ENCODE results near the gene KRTAP4-16.
"Not testable (repeated sequence)": the region's sequence is repeated elsewhere in the genome, so short reads cannot be mapped to it uniquely, and the experiment has no call there.

The KRTAP4-16 gene

GRCh38 chr17:41073676-41074075 is 28.3 kb downstream of the KRTAP4-16 start:
- in situ Hi-C loops (cut with MboI; ENCODE audit: low sequenced_read_pairs), result no loop called here
- Histone ChIP-seq H3K4me3 (no peak overlapping the region), H3K4me1 (peaks cover 5% of the 10 kb centered on the region; the same call in 1 of the 2 replicates), H3K36me3 (replicated peaks) (no peaks in the 10 kb centered on the region), H3K27me3 (ENCODE audit: low read depth) (no peaks in the 10 kb centered on the region), H3K9me3 (no peaks in the 10 kb centered on the region)
- no peak for DNase-seq (ENCODE audit: low spot score in 2 of 2)

GRCh38 chr17:41071606-41072360 is 30.2 kb downstream of the KRTAP4-16 start:
- Histone ChIP-seq H3K4me1 (no peaks in the 10 kb centered on the region), H3K4me3 (no peak overlapping the region), H3K9me3 (no peaks in the 10 kb centered on the region), H3K27me3 (ENCODE audit: low read depth) (no peaks in the 10 kb centered on the region), H3K36me3 (replicated peaks) (no peaks in the 10 kb centered on the region)
- no peak for DNase-seq (ENCODE audit: low spot score in 2 of 2)
- in situ Hi-C loops (cut with MboI; ENCODE audit: low sequenced_read_pairs), result no loop called here

DNA sequence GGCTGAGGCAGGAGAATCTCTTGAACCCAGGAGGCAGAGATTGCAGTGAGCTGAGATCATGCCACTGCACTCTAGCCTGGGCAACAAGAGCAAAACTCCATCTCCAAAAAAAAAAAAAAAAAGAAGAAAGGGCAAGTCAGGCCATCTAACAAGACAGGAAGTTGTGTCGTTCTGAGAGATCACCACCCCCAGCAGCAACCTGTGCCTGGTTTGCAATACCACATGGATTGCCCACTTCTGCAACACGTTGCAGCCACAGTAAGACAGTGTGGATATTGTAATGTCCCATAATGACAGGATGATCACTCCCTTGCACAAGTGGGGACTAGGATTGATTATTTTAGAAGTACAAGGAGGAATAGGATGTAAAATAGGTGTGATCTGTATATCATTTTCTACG is 33.0 kb downstream of the KRTAP4-16 start:
- H3K4me1 ChIP-seq, result no peaks in the 10 kb centered on the region
- no peaks in the 10 kb centered on the region for H3K27me3 ChIP-seq (ENCODE audit: low read depth)
- no peak overlapping the region for H3K4me3 ChIP-seq
- DNase-seq (ENCODE audit: low spot score in 2 of 2), result no peak
- no peaks in the 10 kb centered on the region for H3K9me3 ChIP-seq
- H3K36me3 ChIP-seq (replicated peaks), result no peaks in the 10 kb centered on the region
- in situ Hi-C loops (cut with MboI; ENCODE audit: low sequenced_read_pairs), result no loop called here

DNA sequence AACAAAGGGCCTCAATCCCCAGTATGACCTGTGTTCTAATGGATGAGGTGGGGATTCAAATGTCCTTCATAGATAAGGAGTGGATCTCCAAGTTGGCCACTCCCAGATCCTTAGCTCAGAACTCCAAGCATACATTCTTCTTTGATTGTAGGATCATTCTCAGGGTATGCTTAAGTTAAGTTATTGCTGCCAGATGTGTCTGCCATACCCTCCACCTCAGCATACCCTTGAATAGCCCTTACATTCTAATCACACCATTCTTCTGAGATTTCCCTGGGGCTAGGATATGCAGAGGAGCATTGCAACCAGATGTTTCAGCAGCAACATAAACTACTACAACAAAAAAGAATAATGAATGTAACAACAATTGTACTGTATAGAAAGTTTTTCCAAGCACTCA is 34.7 kb downstream of the KRTAP4-16 start:
- no peak for DNase-seq (ENCODE audit: low spot score in 2 of 2)
- in situ Hi-C loops (cut with MboI; ENCODE audit: low sequenced_read_pairs), result no loop called here
- H3K36me3 ChIP-seq (replicated peaks), result no peaks in the 10 kb centered on the region
- no peaks in the 10 kb centered on the region for H3K27me3 ChIP-seq (ENCODE audit: low read depth)
- H3K9me3 ChIP-seq, result no peaks in the 10 kb centered on the region
- H3K4me1 ChIP-seq, result no peaks in the 10 kb centered on the region
- H3K4me3 ChIP-seq, result no peak overlapping the region

DNA sequence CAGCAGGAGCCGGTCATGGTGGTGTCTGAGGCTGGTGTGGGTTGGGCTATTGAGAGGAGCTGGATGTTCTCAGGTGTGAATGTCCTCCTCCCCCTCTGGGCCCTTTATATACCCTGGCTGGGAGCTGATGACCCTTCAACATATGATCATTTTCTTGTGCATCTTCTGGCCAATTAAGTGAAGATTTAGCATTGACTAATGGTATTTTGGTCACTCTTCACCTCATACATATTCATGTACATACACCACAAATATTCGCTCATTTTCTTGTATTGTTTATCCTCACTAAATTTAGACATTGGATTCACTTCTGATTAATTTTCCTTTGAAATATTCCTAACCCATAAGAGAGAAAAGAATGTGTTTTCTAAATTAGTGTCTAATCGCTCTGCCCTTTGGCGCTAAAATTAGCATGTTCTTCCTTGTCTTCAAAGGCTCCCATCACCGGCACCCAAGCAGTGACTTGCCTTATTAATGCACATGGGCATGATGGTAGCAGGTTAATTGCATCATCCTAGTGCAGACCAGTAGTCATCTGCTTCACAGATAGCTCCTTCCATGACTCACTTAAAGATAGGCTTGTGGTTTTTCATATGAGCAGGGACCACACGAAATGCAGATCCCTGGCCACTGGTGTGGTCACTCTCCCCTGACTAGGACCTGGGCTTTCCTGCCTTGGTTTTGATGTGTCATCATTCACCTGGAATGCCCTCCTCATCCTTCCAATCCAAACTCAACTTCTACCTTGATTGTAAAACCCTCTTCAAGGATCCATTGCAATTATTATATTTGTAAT is 36.0 kb downstream of the KRTAP4-16 start, which contains the start of gene KRTAP2-4:
Gene KRTAP2-4, minus strand, starts transcription at position 51 of the 796 bp plus-strand sequence. Its CDS starts 34 bp downstream, at position 17.
- no peak for DNase-seq (ENCODE audit: low spot score in 2 of 2)
- no peaks in the 10 kb centered on the region for H3K36me3 ChIP-seq (replicated peaks)
- in situ Hi-C loops (cut with MboI; ENCODE audit: low sequenced_read_pairs), result no loop called here

GRCh38 chr17:41065016-41065689 is 36.9 kb downstream of the KRTAP4-16 start:
- H3K4me3 ChIP-seq; H3K4me1 ChIP-seq; DNase-seq (ENCODE audit: low spot score in 2 of 2); H3K36me3 ChIP-seq (replicated peaks); H3K9me3 ChIP-seq; in situ Hi-C loops (cut with MboI; ENCODE audit: low sequenced_read_pairs); H3K27me3 ChIP-seq (ENCODE audit: low read depth): not testable (repeated sequence)

More for the DNA sequence above, 36.0 kb downstream of the KRTAP4-16 start, which contains the start of gene KRTAP2-4:
- Histone ChIP-seq H3K4me1 (no peaks in the 10 kb centered on the region), H3K27me3 (ENCODE audit: low read depth) (no peaks in the 10 kb centered on the region), H3K9me3 (no peaks in the 10 kb centered on the region), H3K4me3 (no peak within 1 kb of the TSS)

GRCh38 chr17:41064301-41064700 is 37.7 kb downstream of the KRTAP4-16 start:
- Histone ChIP-seq H3K9me3 (no peaks in the 10 kb centered on the region), H3K4me1 (no peaks in the 10 kb centered on the region), H3K4me3 (no peak overlapping the region), H3K36me3 (replicated peaks) (no peaks in the 10 kb centered on the region), H3K27me3 (ENCODE audit: low read depth) (no peaks in the 10 kb centered on the region)
- in situ Hi-C loops (cut with MboI; ENCODE audit: low sequenced_read_pairs), result no loop called here
- DNase-seq (ENCODE audit: low spot score in 2 of 2), result no peak

DNA sequence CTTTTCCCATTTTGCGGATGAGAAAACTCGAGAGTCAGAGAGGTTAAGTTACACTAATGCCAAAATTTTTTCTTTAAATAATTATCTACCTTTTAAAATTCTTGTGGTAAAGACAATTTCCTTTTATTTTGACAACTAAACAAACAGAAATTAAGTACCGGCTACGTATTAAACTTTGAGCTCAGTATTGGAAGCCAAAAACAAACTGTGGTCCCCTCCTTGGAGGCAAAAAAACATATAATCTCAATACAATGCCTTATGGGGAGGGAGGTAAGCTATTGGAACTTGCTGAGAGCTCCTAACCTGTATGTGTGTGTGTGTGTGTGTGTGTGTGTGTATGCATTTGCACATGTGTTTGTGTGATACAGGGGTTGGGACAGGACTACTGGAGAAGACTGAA is 38.6 kb downstream of the KRTAP4-16 start:
- no peak for DNase-seq (ENCODE audit: low spot score in 2 of 2)
- Histone ChIP-seq H3K36me3 (replicated peaks) (no peaks in the 10 kb centered on the region), H3K27me3 (ENCODE audit: low read depth) (no peaks in the 10 kb centered on the region), H3K4me3 (no peak overlapping the region), H3K9me3 (no peaks in the 10 kb centered on the region), H3K4me1 (no peaks in the 10 kb centered on the region)
- in situ Hi-C loops (cut with MboI; ENCODE audit: low sequenced_read_pairs), result no loop called here

- Histone ChIP-seq H3K36me3 (replicated peaks) (no peaks in the 10 kb centered on the region), H3K4me3 (no peak overlapping the region), H3K9me3 (no peaks in the 10 kb centered on the region), H3K27me3 (ENCODE audit: low read depth) (0 out of 2 replicates have a peak, but pooled peaks cover 3% of the 10 kb centered on the region), H3K4me1 (no peaks in the 10 kb centered on the region)
- DNase-seq (ENCODE audit: low spot score in 2 of 2), result no peak
- in situ Hi-C loops (cut with MboI; ENCODE audit: low sequenced_read_pairs), result no loop called here
Measured at GRCh38 chr17:41061964-41062363, 40.0 kb downstream of the KRTAP4-16 start.

- H3K9me3 ChIP-seq, result no peaks in the 10 kb centered on the region
- no peaks in the 10 kb centered on the region for H3K4me1 ChIP-seq
- H3K27me3 ChIP-seq (ENCODE audit: low read depth), result 0 out of 2 replicates have a peak, but pooled peaks cover 3% of the 10 kb centered on the region
- H3K36me3 ChIP-seq (replicated peaks), result no peaks in the 10 kb centered on the region
- no peak within 1 kb of the TSS for H3K4me3 ChIP-seq
- DNase-seq (ENCODE audit: low spot score in 2 of 2), result no peak
- in situ Hi-C loops (cut with MboI; ENCODE audit: low sequenced_read_pairs), result no loop called here
Measured at GRCh38 chr17:41060052-41060604, 41.9 kb downstream of the KRTAP4-16 start, which contains the start of gene KRTAP2-3. KRTAP2-3 (minus strand) TSS chr17:41060114; CDS start chr17:41060050, 64 bp downstream.

DNA sequence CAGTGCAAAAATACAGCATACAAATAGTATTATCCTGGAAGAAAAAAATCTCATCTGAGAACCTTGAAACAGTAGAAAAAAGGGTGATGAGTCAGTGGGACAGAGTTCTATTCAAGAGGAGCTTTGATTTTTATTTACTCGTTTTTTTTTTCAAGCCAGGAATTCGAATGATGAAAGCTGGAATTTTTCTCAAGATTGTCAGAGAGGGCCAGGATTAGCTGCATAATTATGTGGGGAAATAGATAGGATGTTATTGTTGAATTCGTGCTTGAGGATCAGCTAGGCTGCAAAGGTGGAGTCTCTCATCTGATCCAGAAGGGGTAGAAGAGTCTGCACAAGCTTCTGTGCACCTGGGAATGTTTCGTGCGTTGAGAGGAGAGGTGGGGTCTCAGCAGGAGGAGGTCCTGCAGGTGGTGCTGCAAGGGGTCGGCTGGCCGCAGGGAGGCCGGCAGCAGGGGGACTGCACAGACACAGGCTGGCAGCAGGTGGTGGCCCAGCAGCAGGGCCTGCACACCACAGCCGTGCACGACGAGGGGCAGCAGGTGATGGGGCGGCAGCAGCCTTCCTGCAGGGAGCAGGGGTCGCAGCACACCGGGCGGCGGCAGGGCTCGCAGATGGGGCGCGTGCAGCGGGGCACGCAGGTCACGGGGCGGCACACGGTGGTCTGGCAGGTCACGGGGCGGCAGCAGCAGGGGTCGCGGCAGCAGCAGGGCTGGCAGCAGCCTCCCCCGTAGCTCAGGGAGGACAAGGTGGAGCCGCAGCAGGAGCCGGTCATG is 42.5 kb downstream of the KRTAP4-16 start:
- H3K36me3 ChIP-seq (replicated peaks); H3K27me3 ChIP-seq (ENCODE audit: low read depth); H3K9me3 ChIP-seq; in situ Hi-C loops (cut with MboI; ENCODE audit: low sequenced_read_pairs); H3K4me1 ChIP-seq; DNase-seq (ENCODE audit: low spot score in 2 of 2); H3K4me3 ChIP-seq: not testable (repeated sequence)

- no peak overlapping the region for H3K4me3 ChIP-seq
- no peaks in the 10 kb centered on the region for H3K4me1 ChIP-seq
- no peaks in the 10 kb centered on the region for H3K36me3 ChIP-seq (replicated peaks)
- DNase-seq (ENCODE audit: low spot score in 2 of 2), result no peak
- no peaks in the 10 kb centered on the region for H3K9me3 ChIP-seq
- in situ Hi-C loops (cut with MboI; ENCODE audit: low sequenced_read_pairs), result no loop called here
- 0 out of 2 replicates have a peak, but pooled peaks cover 3% of the 10 kb centered on the region for H3K27me3 ChIP-seq (ENCODE audit: low read depth)
Measured at GRCh38 chr17:41058741-41059140, 43.3 kb downstream of the KRTAP4-16 start.

DNA sequence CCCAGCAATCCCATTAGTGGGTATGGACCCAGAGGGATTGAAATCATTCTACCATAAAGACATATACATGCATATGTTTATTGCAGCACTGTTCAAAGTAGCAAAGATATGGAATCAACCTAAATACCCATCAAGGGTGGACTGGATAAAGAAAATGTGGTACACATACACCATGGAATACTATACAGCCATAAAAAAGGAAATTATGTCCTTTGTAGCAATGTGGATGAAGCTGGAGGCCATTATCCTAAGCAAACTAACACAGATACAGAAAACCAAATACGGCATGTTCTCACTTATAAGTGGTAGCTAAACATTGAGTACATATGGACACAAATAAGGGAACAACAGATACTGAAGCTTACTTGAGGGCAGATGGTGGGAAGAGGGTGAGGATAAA is 44.5 kb downstream of the KRTAP4-16 start:
- Histone ChIP-seq H3K4me3 (no peak overlapping the region), H3K27me3 (ENCODE audit: low read depth) (0 out of 2 replicates have a peak, but pooled peaks cover 3% of the 10 kb centered on the region), H3K4me1 (no peaks in the 10 kb centered on the region), H3K9me3 (no peaks in the 10 kb centered on the region), H3K36me3 (replicated peaks) (no peaks in the 10 kb centered on the region)
- DNase-seq (ENCODE audit: low spot score in 2 of 2), result no peak
- in situ Hi-C loops (cut with MboI; ENCODE audit: low sequenced_read_pairs), result no loop called here

Data from HAP-1 (cell line).